Activated T-helper 17 cell treated with anti-CD3 and anti-CD28 coated beads, Interleukin-2, amount 50 U/mL, for 72 hours (primary cell): ENCODE measurements around the gene JOSD2. TPM values are rescaled to one million over a fixed set of nuclear protein-coding genes. Genes with fewer than 3 reads are reported as not detected.
"Not testable (repeated sequence)": the region's sequence is repeated elsewhere in the genome, so short reads cannot be mapped to it uniquely, and the experiment has no call there.

ENCODE experiments used
- ATAC-seq: fragments of 150-1000 bp; cut with Tn5 transposase; replicated peaks from 2 replicates; pipeline ENCODE4 v1.10.0; 2021; ENCODE audit warnings: mild to moderate bottlenecking, moderate library complexity
- H3K27ac Mint-ChIP-seq: one replicate; pipeline ENCODE4 v1.8.0; 2022; ENCODE audit warnings: mixed read lengths
- H3K27me3 Mint-ChIP-seq: one replicate; pipeline ENCODE4 v1.8.0; 2022; ENCODE audit warnings: mixed read lengths
- H3K36me3 Mint-ChIP-seq: one replicate; pipeline ENCODE4 v1.8.0; 2022; ENCODE audit warnings: low read depth, mild to moderate bottlenecking, mixed read lengths
- H3K4me1 Mint-ChIP-seq: one replicate; pipeline ENCODE4 v1.8.0; 2022; ENCODE audit warnings: mixed read lengths
- H3K4me3 Mint-ChIP-seq: one replicate; pipeline ENCODE4 v1.8.0; 2022; ENCODE audit warnings: mild to moderate bottlenecking, mixed read lengths
- H3K9me3 Mint-ChIP-seq: one replicate; pipeline ENCODE4 v1.8.0; 2022; ENCODE audit warnings: mixed read lengths
- total RNA-seq, 2 donors: library from RNA; stranded (reverse); gene quantifications; one replicate each; pipeline ENCODE4 v1.2.3, GENCODE V29; 2022

Gene JOSD2
- total RNA-seq, 2 donors from 2014 or later = 37.5 to 45.8 TPM

DNA sequence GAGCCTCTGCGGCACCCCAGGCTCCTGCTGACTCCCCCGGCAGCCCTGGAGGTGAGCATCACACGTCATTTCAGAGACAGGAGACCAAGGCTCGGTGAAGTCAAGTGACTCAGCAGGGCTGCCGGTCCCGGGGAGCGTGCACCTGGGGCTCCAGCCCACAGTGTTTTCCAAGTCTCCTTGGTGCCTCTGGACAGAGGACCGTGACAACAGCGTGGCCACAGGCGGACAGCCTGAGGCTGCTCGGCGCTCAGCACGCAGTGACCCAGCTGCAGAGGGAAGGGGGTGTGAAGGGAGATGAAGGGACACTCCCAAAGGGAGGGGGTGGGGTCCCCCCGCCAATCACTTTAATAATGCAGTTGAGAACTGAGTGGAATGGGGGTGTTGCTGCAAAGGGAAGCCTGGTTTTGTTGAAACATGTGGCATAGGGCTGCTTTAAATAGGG lies 20.2 kb upstream of the JOSD2 start:
- H3K27me3 Mint-ChIP-seq = peaks cover 14% of the 10 kb centered on the region
- H3K4me3 Mint-ChIP-seq = no peak overlapping the region
- H3K4me1 Mint-ChIP-seq = no peaks in the 10 kb centered on the region
- no peaks in the 10 kb centered on the region for H3K36me3 Mint-ChIP-seq
- no peak for ATAC-seq
- peaks cover 6% of the 10 kb centered on the region for H3K9me3 Mint-ChIP-seq
- H3K27ac Mint-ChIP-seq = no peak overlapping the region

GRCh38 chr19:50528052-50528451 lies 17.1 kb upstream of the JOSD2 start:
- not testable (repeated sequence) for H3K36me3 Mint-ChIP-seq, H3K4me3 Mint-ChIP-seq

DNA sequence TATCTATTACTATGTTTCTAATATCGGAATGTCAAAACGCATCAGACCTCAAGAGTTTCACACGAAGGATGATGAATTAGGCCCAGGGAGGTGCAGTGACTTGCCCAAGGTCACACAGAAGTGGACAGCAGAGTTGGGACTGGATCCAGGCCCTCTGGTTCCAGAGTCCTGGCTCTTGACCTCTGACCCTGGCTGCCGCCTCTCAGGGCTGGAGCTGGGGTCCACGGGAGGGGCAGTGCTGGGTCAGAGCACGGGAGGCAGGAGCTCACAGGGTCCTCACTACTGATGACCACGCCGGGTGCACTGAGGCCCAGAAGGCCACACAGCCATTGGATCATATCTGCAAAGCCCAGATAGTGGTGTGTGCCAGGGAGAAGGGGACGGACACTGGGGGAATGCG lies 11.9 kb upstream of the JOSD2 start:
- no peak for ATAC-seq
- Mint-ChIP-seq H3K36me3 (no peaks in the 10 kb centered on the region), H3K27me3 (peaks cover 3% of the 10 kb centered on the region), H3K9me3 (no peaks in the 10 kb centered on the region), H3K4me1 (no peaks in the 10 kb centered on the region), H3K4me3 (no peak overlapping the region), H3K27ac (no peak overlapping the region)

More at GRCh38 chr19:50528052-50528451, 17.1 kb upstream of the JOSD2 start:
- H3K9me3 Mint-ChIP-seq, H3K27me3 Mint-ChIP-seq, ATAC-seq, H3K4me1 Mint-ChIP-seq, H3K27ac Mint-ChIP-seq: not testable (repeated sequence)

DNA sequence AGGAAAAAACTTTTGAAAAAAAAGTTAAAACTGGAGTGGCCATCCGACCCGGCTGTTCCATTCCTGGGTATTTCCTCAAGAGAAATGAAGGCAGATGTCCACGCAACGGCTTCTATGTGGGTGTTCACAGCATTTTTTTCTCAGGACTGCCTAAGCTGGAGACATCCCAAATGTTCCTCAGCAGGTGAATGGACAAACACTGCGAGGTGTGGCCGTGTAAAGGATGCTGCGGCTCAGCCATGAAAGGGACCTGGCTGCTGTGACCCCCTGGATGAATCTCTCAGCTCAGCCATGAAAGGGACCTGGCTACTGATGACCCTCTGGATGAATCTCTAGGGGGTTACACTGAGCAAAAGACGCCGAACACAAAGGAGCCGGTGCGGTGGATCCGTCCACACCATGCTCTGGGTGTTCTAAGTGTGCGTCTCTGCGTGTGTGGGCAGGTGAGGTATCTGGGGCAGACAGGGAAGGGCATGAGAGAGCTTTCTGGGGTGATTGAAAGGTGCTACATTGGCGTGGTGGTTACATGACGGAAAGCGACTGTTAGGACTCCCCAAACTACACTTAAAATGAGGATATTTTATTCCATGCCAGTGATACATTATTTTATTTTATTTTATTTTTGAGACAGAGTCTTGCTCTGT lies 10.0 kb upstream of the JOSD2 start:
- Mint-ChIP-seq H3K27ac (no peak overlapping the region), H3K4me3 (no peak overlapping the region), H3K27me3 (peaks cover 3% of the 10 kb centered on the region), H3K4me1 (no peaks in the 10 kb centered on the region), H3K9me3 (no peaks in the 10 kb centered on the region), H3K36me3 (no peaks in the 10 kb centered on the region)
- no peak for ATAC-seq

- no peak overlapping the region for H3K27ac Mint-ChIP-seq
- H3K9me3 Mint-ChIP-seq = no peaks in the 10 kb centered on the region
- no peak for ATAC-seq
- no peaks in the 10 kb centered on the region for H3K4me1 Mint-ChIP-seq
- H3K36me3 Mint-ChIP-seq = no peaks in the 10 kb centered on the region
- H3K4me3 Mint-ChIP-seq = no peak overlapping the region
- H3K27me3 Mint-ChIP-seq = peaks cover 3% of the 10 kb centered on the region
These were observed 8.1 kb upstream of the JOSD2 start for GRCh38 chr19:50519006-50519575.

DNA sequence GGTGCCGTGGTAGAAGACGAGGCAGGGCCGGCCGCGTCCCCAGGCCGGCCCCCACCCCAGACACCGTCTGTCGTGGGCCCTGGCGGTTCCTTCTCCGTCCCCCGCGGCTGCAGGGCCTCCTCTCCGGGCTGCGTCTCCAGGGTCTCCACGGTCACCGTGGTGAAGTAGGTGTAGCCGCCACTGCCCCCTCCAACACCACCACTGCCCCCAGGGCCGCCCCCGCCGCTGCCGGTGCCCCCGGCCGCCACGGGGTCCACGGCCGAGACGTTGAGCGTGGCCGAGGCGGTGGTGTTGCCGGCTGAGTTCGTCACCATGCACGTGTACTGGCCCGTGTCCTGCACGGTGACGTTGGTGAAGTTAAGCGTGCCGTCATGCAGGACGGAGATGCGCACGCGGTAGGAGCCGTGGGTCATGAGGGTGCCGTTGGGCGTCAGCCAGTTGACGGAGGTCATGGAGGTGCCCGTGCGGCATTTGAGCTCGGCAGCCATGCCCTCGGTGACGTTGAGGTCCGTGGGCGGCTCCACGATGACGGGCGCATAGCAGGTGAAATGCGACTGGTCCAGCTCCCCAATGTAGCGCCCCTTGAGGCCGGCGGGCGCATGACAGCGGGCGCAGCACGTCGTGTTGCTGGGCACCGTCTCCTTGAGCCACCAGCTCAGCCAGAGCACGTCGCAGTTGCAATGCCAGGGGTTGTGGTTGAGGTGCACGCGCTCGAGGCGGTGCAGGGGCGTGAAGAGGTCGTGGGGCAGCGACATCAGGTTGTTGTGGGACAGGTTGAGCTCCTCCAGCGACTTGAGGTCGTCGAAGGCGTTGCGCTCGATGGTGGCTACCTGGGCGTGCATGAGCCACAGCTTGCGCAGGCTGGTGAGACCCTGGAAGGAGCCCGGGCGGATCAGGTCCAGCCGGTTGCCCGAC lies 7.4 kb upstream of the JOSD2 start:
- Mint-ChIP-seq H3K36me3 (no peaks in the 10 kb centered on the region), H3K9me3 (no peaks in the 10 kb centered on the region), H3K27me3 (peaks cover 3% of the 10 kb centered on the region), H3K27ac (no peak overlapping the region), H3K4me1 (no peaks in the 10 kb centered on the region), H3K4me3 (no peak overlapping the region)
- no peak for ATAC-seq

GRCh38 chr19:50517704-50518075 lies 6.7 kb upstream of the JOSD2 start:
- no peaks in the 10 kb centered on the region for H3K36me3 Mint-ChIP-seq
- no peaks in the 10 kb centered on the region for H3K4me1 Mint-ChIP-seq
- H3K4me3 Mint-ChIP-seq = no peak overlapping the region
- H3K9me3 Mint-ChIP-seq = no peaks in the 10 kb centered on the region
- no peak overlapping the region for H3K27ac Mint-ChIP-seq
- ATAC-seq = no peak
- peaks cover 3% of the 10 kb centered on the region for H3K27me3 Mint-ChIP-seq

GRCh38 chr19:50516964-50517703 lies 6.1 kb upstream of the JOSD2 start:
- Mint-ChIP-seq H3K27me3 (peaks cover 3% of the 10 kb centered on the region), H3K27ac (no peak overlapping the region), H3K36me3 (no peaks in the 10 kb centered on the region), H3K4me1 (no peaks in the 10 kb centered on the region), H3K4me3 (no peak overlapping the region), H3K9me3 (no peaks in the 10 kb centered on the region)
- ATAC-seq = no peak

- H3K27me3 Mint-ChIP-seq = peaks cover 3% of the 10 kb centered on the region
- no peak for ATAC-seq
- no peak overlapping the region for H3K27ac Mint-ChIP-seq
- peaks cover 3% of the 10 kb centered on the region for H3K36me3 Mint-ChIP-seq
- peaks cover 2% of the 10 kb centered on the region for H3K4me1 Mint-ChIP-seq
- no peak overlapping the region for H3K4me3 Mint-ChIP-seq
- H3K9me3 Mint-ChIP-seq = no peaks in the 10 kb centered on the region
These were observed 5.5 kb upstream of the JOSD2 start for GRCh38 chr19:50516456-50516855.

- Mint-ChIP-seq H3K27ac (no peak overlapping the region), H3K9me3 (no peaks in the 10 kb centered on the region), H3K4me1 (peaks cover 10% of the 10 kb centered on the region), H3K4me3 (no peak overlapping the region), H3K27me3 (no peaks in the 10 kb centered on the region), H3K36me3 (peaks cover 15% of the 10 kb centered on the region)
- ATAC-seq = no peak
These were observed 4.2 kb upstream of the JOSD2 start for GRCh38 chr19:50515168-50515561.

DNA sequence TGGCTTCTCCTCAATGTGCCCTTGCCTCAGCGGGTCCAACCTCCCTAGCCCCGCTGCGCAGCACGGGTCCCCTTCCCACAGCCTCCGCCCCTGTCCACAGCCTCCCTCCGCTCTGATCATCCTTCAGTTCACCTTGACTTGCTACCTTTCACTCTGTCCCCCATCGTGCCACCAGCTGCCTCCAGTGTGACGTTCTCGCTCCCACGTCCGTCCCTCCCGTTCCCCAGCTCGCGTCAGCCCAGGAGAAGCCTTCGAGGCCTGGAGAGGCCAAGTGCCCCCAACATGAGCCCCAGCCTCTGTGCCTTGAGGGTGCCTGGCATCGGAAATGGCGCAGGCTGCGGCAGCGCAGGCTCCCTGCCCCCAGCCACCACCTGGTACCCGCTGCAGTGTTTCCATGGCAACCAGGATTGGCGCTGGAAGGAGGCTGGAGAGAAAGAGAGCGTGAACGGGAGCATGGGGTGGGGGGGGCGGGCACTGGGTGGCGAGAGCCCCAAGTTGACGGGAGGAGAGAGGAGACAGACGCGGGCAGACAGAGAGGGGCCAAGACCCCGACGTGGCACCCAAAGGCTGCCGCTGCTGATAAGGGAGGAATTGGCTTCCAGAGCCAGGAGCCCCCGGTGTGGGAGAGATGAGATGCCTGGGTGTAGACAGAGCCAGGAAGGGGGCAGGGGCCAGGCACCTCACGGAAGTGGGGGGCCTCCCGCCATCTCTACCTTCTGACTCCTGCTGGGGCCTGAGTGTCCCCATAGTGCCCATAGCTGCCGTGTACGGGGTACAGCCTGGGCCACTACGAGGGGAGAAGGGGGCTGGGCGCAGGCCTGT lies 3.6 kb upstream of the JOSD2 start:
- Mint-ChIP-seq H3K9me3 (no peaks in the 10 kb centered on the region), H3K4me1 (peaks cover 10% of the 10 kb centered on the region), H3K27ac (no peak overlapping the region), H3K36me3 (peaks cover 16% of the 10 kb centered on the region), H3K4me3 (no peak overlapping the region), H3K27me3 (no peaks in the 10 kb centered on the region)
- ATAC-seq = no peak

GRCh38 chr19:50513746-50514345 lies 2.9 kb upstream of the JOSD2 start, which contains the start of gene ASPDH:
ASPDH (minus strand) TSS chr19:50513913; CDS start chr19:50513823, 90 bp downstream.
- no peaks in the 10 kb centered on the region for H3K27me3 Mint-ChIP-seq
- H3K4me3 Mint-ChIP-seq = no peak within 1 kb of the TSS
- no peak within 1 kb of the TSS for H3K27ac Mint-ChIP-seq
- H3K36me3 Mint-ChIP-seq = peaks cover 23% of the 10 kb centered on the region
- H3K9me3 Mint-ChIP-seq = no peaks in the 10 kb centered on the region
- ATAC-seq = no peak
- peaks cover 16% of the 10 kb centered on the region for H3K4me1 Mint-ChIP-seq

GRCh38 chr19:50512999-50513745 lies 2.2 kb upstream of the JOSD2 start:
- Mint-ChIP-seq H3K36me3 (peaks cover 26% of the 10 kb centered on the region), H3K27ac (no peak overlapping the region), H3K4me3 (no peak overlapping the region), H3K4me1 (peaks cover 21% of the 10 kb centered on the region), H3K27me3 (no peaks in the 10 kb centered on the region), H3K9me3 (no peaks in the 10 kb centered on the region)
- ATAC-seq = no peak
